Choroid plexus epithelial cell (primary cell): ENCODE results near the gene DBN1.

ENCODE experiments used
- DNase-seq: peaks from one replicate; pipeline ENCODE4 v3.0.0-alpha.2; 2010; ENCODE audit warnings: low read depth
- H3K4me3 ChIP-seq: 2 replicates; pipeline ENCODE4 v1.5.1; 2011; ENCODE audit warnings: low read depth, mild to moderate bottlenecking, control low read depth, low read length, moderate library complexity
- TF ChIP-seq, protein P1 (sequence below): conservative IDR thresholded peaks from 2 replicates; pipeline ENCODE4 v1.5.1; 2011; ENCODE audit warnings: low read depth, mild to moderate bottlenecking, control low read depth, inconsistent platforms, low read length, moderate library complexity

The DBN1 gene

DNA sequence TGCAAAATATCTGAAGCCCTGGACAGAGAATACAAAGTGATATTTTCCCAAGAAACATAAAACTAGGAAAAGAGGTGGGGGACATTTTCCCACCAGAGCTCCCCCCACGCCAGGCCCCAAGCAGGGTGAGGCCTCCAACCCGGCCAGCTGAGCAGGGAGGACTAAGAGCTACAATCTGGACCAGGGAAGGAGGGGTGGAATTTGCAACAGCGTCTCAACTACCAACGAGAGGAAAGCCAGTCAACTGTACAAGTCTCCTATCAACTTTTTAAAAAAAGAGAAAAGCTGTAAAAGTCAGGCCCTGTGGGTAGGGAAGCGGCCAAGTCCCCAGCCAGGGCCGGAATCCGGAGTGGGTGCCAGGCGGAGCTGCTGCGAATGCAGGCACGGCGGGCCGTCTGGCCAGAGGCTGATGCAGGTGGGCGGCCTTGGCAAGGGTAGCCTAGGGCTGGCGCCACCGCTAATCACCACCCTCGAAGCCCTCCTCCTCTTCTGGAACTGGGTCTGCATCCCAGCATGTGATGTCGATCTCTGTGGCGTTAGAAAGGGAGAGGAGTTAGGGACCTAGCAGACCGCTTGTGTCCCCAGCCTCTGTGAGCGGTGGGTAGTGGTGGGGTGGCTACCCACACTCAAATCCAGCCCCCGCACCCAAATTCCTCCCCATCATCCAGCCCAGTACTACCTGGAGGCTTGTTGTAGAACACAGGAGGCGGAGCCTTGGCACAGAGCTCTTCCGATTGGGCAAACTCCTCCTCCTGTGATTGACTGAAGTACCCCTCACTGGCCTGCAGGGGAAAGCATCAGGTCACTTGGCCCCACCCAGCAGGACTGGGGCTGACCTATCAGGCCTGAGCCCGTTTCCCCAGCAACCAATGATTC, 16.2 kb downstream of the DBN1 start:
- TF ChIP-seq, protein P1, sequence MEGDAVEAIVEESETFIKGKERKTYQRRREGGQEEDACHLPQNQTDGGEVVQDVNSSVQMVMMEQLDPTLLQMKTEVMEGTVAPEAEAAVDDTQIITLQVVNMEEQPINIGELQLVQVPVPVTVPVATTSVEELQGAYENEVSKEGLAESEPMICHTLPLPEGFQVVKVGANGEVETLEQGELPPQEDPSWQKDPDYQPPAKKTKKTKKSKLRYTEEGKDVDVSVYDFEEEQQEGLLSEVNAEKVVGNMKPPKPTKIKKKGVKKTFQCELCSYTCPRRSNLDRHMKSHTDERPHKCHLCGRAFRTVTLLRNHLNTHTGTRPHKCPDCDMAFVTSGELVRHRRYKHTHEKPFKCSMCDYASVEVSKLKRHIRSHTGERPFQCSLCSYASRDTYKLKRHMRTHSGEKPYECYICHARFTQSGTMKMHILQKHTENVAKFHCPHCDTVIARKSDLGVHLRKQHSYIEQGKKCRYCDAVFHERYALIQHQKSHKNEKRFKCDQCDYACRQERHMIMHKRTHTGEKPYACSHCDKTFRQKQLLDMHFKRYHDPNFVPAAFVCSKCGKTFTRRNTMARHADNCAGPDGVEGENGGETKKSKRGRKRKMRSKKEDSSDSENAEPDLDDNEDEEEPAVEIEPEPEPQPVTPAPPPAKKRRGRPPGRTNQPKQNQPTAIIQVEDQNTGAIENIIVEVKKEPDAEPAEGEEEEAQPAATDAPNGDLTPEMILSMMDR, result peak; percentile 72
- H3K4me3 ChIP-seq, result no peak overlapping the region
- DNase-seq, result peak; percentile 99

DNA sequence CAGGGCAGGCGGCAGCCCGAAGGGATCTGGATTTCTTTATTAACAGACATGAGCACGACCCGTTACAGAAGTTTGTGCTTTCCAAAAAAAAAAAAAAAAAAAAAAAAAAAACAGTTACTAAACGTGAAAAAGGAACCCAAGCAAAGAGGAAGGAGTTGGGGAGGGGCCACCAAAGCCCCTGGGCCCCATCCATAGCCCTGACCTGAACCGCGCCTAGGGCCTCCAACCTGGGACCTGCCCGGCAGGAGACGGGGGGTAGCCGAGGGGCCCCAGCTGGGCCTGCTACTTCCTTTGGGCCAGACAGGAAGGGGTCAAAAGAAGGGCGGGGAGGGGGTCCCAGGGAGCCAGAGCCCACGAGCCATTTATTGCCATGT, 16.9 kb downstream of the DBN1 start:
- TF ChIP-seq, protein P1, result no peak
- no peak overlapping the region for H3K4me3 ChIP-seq
- no peak for DNase-seq

DNA sequence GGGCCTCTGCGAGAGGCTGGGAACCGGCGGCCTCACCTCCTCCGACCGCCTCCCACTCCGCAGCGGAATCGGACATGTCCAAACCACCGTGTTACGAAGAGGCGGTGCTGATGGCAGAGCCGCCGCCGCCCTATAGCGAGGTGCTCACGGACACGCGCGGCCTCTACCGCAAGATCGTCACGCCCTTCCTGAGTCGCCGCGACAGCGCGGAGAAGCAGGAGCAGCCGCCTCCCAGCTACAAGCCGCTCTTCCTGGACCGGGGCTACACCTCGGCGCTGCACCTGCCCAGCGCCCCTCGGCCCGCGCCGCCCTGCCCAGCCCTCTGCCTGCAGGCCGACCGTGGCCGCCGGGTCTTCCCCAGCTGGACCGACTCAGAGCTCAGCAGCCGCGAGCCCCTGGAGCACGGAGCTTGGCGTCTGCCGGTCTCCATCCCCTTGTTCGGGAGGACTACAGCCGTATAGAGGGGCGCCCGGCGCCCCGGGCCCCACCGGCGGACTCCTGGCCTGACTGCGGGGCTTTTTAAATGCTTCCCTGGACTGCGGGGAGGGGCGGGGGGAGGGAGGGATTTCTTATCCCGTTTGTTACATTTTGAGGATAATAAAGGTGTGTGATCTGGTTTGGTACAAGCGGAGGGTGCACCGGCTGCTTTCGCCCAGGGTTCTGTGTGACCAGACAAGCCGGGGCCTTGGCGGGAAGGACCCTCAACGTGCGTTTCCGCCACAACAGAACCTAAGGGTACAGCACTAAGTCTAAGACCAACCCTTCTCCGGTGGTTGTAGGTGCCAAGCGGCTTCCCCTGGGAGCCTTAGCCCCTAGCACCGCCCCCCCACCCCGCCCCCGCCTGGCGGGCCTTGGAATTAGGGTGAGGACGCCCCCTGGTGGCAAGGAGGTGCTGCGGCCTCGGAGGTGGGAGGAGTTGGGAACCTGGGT, 17.5 kb downstream of the DBN1 start:
- TF ChIP-seq, protein P1, result peak; percentile 90
- peak; percentile 93 for DNase-seq
- peak overlapping the region; percentile 54 for H3K4me3 ChIP-seq

DNA sequence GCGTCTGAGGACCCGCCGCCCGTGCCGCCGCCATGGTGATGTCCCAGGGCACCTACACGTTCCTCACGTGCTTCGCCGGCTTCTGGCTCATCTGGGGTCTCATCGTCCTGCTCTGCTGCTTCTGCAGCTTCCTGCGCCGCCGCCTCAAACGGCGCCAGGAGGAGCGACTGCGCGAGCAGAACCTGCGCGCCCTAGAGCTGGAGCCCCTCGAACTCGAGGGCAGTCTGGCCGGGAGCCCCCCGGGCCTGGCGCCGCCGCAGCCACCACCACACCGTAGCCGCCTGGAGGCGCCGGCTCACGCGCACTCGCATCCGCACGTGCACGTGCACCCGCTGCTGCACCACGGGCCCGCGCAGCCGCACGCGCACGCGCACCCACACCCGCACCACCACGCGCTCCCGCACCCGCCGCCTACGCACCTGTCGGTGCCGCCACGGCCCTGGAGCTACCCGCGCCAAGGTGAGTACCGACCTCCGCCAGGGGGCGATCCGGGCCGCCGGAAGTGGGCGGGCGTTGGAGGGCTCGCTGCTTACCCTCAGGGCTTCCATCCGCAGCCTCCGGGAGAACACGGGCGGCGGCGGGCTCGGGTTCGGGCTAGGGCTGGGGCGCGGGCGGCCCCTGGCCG, 18.3 kb downstream of the DBN1 start:
- H3K4me3 ChIP-seq, result peak overlapping the region; percentile 54
- TF ChIP-seq, protein P1, result peak; percentile 60
- peak; percentile 73 for DNase-seq

DNA sequence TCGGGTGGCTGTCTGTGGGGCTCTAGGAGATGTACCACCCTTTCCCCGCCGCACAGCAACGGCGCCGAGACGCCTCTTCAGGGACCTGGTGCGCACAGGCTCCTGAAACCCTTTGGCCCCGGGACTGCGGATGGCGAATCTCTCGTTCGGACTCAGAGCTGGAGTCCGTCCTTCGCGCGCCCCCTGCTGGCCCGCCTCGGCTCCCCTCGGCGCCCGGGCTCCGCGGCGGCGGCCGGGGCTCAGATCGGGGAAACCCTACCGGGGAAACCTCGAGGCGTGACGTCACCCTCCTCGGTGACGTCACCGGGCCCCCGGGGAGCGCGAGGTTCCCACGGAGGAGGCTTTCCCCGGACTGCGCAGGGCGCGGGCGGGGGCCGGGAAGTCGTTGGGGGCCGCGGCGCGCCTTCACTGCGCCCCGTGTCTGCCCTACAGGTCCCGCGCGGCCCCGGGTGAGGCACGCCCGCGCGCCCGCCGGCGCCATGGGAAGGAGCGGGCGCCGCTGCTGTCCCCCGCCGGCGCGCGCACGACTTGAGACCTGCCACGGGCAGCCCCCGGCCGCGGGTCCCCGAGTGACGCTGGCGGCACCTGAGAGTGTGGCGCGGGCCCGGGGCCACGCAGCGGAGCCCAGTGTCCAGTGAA, 18.9 kb downstream of the DBN1 start:
- peak overlapping the region; percentile 54 for H3K4me3 ChIP-seq
- DNase-seq, result peak; percentile 87
- TF ChIP-seq, protein P1, result peak; percentile 63

DNA sequence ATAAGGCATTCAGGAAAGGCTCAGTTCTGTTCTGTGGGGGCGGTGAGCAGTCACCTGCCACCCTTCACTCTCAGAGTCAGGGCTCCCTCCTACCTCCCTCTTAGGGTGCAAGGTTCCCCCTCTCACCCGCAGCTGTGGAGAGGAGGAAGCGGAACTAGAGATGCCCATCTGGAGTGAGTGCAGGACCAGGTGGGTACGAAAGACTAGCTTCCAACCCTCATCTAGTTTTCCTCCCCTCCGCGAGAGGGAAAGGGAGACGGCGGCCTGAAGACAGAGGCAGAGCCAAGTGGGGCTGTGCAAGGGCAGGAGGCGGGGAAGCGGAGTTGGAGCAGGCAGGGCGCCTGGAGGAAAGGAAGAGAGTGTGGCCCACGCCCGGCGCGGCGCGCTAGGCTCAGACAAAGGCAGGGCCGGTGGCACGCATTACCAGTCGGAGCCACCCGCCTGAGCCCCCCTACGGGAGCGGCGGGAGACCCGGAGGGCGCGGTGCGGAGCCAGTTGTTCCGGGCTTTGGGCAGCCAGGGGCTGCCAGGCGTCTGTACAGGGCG, 19.5 kb downstream of the DBN1 start:
- TF ChIP-seq, protein P1, result no peak
- H3K4me3 ChIP-seq, result peak overlapping the region; percentile 36
- DNase-seq, result peak; percentile 33
